Renal cortex interstitium (tissue), 11 donors: Measurements from ENCODE around the gene CACNA1C. TPM values are rescaled to one million over a fixed set of nuclear protein-coding genes. Genes with fewer than 3 reads are reported as not detected.
A peak's percentile ranks its signal among the peaks of the same experiment; 100 is the strongest.

ENCODE experiments used
- DNase-seq, 11 donors: peaks; one replicate each; pipeline ENCODE4 v3.0.0-alpha.2; 2013; ENCODE audit warnings: low read depth in 9 of 11, low spot score in 4 of 11; ENCODE audit errors: extremely low read depth in 1 of 11
- polyA plus RNA-seq, 3 donors: library from polyadenylated mRNA; unstranded; fragments of 120-200 nt; gene quantifications; one replicate each; pipeline ENCODE4 v1.2.1, GENCODE V29; 2013; ENCODE audit not compliant: insufficient read length in 3 of 3

The CACNA1C gene
- polyA plus RNA-seq, 3 donors, result 7.2 to 13.1 (median 7.8) TPM

- no peak for DNase-seq
These were observed 364.8 kb downstream of the CACNA1C start for GRCh38 chr12:2417481-2418160.

GRCh38 chr12:2418579-2418978 lies 365.8 kb downstream of the CACNA1C start:
- DNase-seq, result no peak

- no peak for DNase-seq
These were observed 369.8 kb downstream of the CACNA1C start for GRCh38 chr12:2422591-2422990.

- DNase-seq, result no peak
These were observed 376.2 kb downstream of the CACNA1C start for GRCh38 chr12:2429032-2429431.

- no peak for DNase-seq
These were observed 379.0 kb downstream of the CACNA1C start for GRCh38 chr12:2431810-2432209.

- no peak for DNase-seq
These were observed 380.1 kb downstream of the CACNA1C start for GRCh38 chr12:2432856-2433255.

- DNase-seq, result no peak
These were observed 382.7 kb downstream of the CACNA1C start for GRCh38 chr12:2435511-2435910.

- DNase-seq, result no peak
These were observed 386.7 kb downstream of the CACNA1C start for GRCh38 chr12:2439332-2440100.

- no peak for DNase-seq
These were observed 391.0 kb downstream of the CACNA1C start for GRCh38 chr12:2443776-2444175.

- DNase-seq, result no peak
These were observed 393.2 kb downstream of the CACNA1C start for GRCh38 chr12:2445968-2446367.

GRCh38 chr12:2447861-2448260 lies 395.1 kb downstream of the CACNA1C start:
- DNase-seq, result peak in 3 of 11 donors; percentile 7 to 35 (median 28)

GRCh38 chr12:2449586-2449985 lies 396.8 kb downstream of the CACNA1C start:
- DNase-seq, result no peak

GRCh38 chr12:2450553-2450952 lies 397.8 kb downstream of the CACNA1C start:
- no peak for DNase-seq

GRCh38 chr12:2451025-2451424 lies 398.2 kb downstream of the CACNA1C start:
- no peak for DNase-seq

- DNase-seq, result no peak
These were observed 398.7 kb downstream of the CACNA1C start for GRCh38 chr12:2451497-2451896.

GRCh38 chr12:2453076-2453760 lies 400.4 kb downstream of the CACNA1C start:
- DNase-seq, result no peak

- no peak for DNase-seq
These were observed 400.9 kb downstream of the CACNA1C start for GRCh38 chr12:2453761-2454090.

GRCh38 chr12:2454601-2455177 lies 401.9 kb downstream of the CACNA1C start:
- DNase-seq, result no peak

GRCh38 chr12:2455410-2455809 lies 402.6 kb downstream of the CACNA1C start:
- no peak for DNase-seq
